Common myeloid progenitor, CD34-positive (primary cell): Measurements from ENCODE around the gene INPP5D.

Experiments used
- CTCF ChIA-PET: fragments of 350-600 bp; sonication (Branson Sonifier 250); formaldehyde crosslinking; loops from one replicate; lab custom pipeline; 2021; ENCODE audit warnings: antibody characterized with exemption; lab: Charles Lee
- POLR2A ChIA-PET: fragments of 350-600 bp; sonication (Branson Sonifier 250); formaldehyde crosslinking; loops from one replicate; lab custom pipeline; 2021; ENCODE audit warnings: antibody characterized with exemption; lab: Charles Lee
- DNase-seq, 3 donors: peaks; one replicate each; pipeline versions ENCODE4 v3.0.0 to v3.0.0-alpha.2; 2013
- H3K27ac ChIP-seq, 2 experiments: 1 replicate in 1 of 2; 2 replicates in 1 of 2; pipeline ENCODE4 v1.7.0; 2013; ENCODE audit warnings: inconsistent platforms in 2 of 2, low read length in 2 of 2, mild to moderate bottlenecking in 2 of 2, low read depth in 1 of 2, moderate library complexity in 1 of 2; ENCODE audit not compliant: severe bottlenecking in 2 of 2, insufficient read depth in 1 of 2, poor library complexity in 1 of 2
- H3K27me3 ChIP-seq, 5 experiments: replicated peaks in 2 of 5; 1 replicate in 3 of 5; 2 replicates in 2 of 5; pipeline versions ENCODE4 v1.6.1 to v1.7.0; 2013; ENCODE audit warnings: low read length in 4 of 5, mild to moderate bottlenecking in 2 of 5, moderate library complexity in 2 of 5, inconsistent platforms in 1 of 5; ENCODE audit not compliant: insufficient read depth in 5 of 5, control insufficient read depth in 4 of 5
- H3K36me3 ChIP-seq, 4 experiments: 1 replicate in 2 of 4; 2 replicates in 2 of 4; pipeline versions ENCODE4 v1.6.1 to v1.7.0; 2013; ENCODE audit warnings: low read length in 3 of 4, control low read depth in 1 of 4, mild to moderate bottlenecking in 1 of 4; ENCODE audit not compliant: control insufficient read depth in 4 of 4, insufficient read depth in 4 of 4
- H3K4me1 ChIP-seq, 4 experiments: 1 replicate in 3 of 4; 2 replicates in 1 of 4; pipeline versions ENCODE4 v1.6.1 to v1.7.1; 2013; ENCODE audit warnings: low read length in 3 of 4, mild to moderate bottlenecking in 3 of 4, control low read depth in 1 of 4, inconsistent platforms in 1 of 4, moderate library complexity in 1 of 4; ENCODE audit not compliant: control insufficient read depth in 4 of 4, insufficient read depth in 4 of 4; ENCODE audit errors: control extremely low read depth in 1 of 4
- H3K4me3 ChIP-seq, 7 experiments: 1 replicate in 4 of 7; 2 replicates in 3 of 7; pipeline versions ENCODE4 v1.5.1 to v1.7.0; 2013; ENCODE audit warnings: mild to moderate bottlenecking in 7 of 7, low read length in 6 of 7, moderate library complexity in 6 of 7, inconsistent platforms in 2 of 7, low read depth in 2 of 7, control low read depth in 1 of 7; ENCODE audit not compliant: insufficient read depth in 4 of 7, control insufficient read depth in 1 of 7; ENCODE audit errors: extremely low read depth in 1 of 7
- H3K9me3 ChIP-seq, 5 experiments: 1 replicate in 4 of 5; 2 replicates in 1 of 5; pipeline versions ENCODE4 v1.6.1 to v1.7.1; 2013; ENCODE audit warnings: low read length in 4 of 5, mild to moderate bottlenecking in 2 of 5, inconsistent platforms in 1 of 5, low read depth in 1 of 5, moderate library complexity in 1 of 5; ENCODE audit not compliant: control insufficient read depth in 4 of 5, insufficient read depth in 2 of 5; ENCODE audit errors: control extremely low read depth in 1 of 5
- WGBS: methylation state at CpG from one replicate; pipeline ENCODE4 v1.1.5; 2013; ENCODE audit not compliant: insufficient coverage; 5-methylcytosine and 5-hydroxymethylcytosine counted together

Gene INPP5D

GRCh38 chr2:233225230-233226068, 165.3 kb downstream of the INPP5D start:
- Histone ChIP-seq H3K4me3 (no peak overlapping the region), H3K27me3 (no peaks in the 10 kb centered on the region), H3K9me3 (no peaks in the 10 kb centered on the region), H3K4me1 (peaks cover 0 to 6% (median 3%) of the 10 kb centered on the region in 4 experiments), H3K36me3 (no peaks in the 10 kb centered on the region), H3K27ac (no peak overlapping the region)
- ChIA-PET POLR2A (interaction anchor here (0.7 kb wide), 1 partner anchor 32 kb away, joined by 3 read pairs; no protein-coding TSS in a partner anchor), CTCF (interaction anchor here (1.1 to 1.3 kb wide), 2 partner anchors 18 to 34 kb away, joined by 3 to 4 read pairs; no protein-coding TSS in a partner anchor)
- 60% methylated on average over 2 of the region's 5 CpGs for WGBS
- peak in 2 of 3 donors; percentile 31 to 54 for DNase-seq

- Histone ChIP-seq H3K4me3 (no peak overlapping the region), H3K4me1 (peaks cover 0 to 6% (median 4%) of the 10 kb centered on the region in 4 experiments), H3K36me3 (no peaks in the 10 kb centered on the region), H3K27ac (no peak overlapping the region), H3K9me3 (no peaks in the 10 kb centered on the region), H3K27me3 (no peaks in the 10 kb centered on the region)
- CTCF ChIA-PET: interaction anchor here (0.8 kb wide), 1 partner anchor 10 kb away, joined by 4 read pairs; no protein-coding TSS in a partner anchor
- POLR2A ChIA-PET: no interaction called here
- WGBS: 73% methylated on average over 2 of the region's 2 CpGs
- no peak for DNase-seq
These were observed 166.4 kb downstream of the INPP5D start for GRCh38 chr2:233226511-233227031.

- no peaks in the 10 kb centered on the region for H3K27me3 ChIP-seq
- WGBS: 100% methylated on average over 2 of the region's 7 CpGs
- H3K27ac ChIP-seq: no peak overlapping the region
- H3K4me3 ChIP-seq: no peak overlapping the region
- H3K4me1 ChIP-seq: peaks cover 0 to 6% (median 4%) of the 10 kb centered on the region in 4 experiments
- DNase-seq: no peak
- POLR2A ChIA-PET: no interaction called here
- H3K36me3 ChIP-seq: no peaks in the 10 kb centered on the region
- no peaks in the 10 kb centered on the region for H3K9me3 ChIP-seq
- CTCF ChIA-PET: interaction anchor here (0.8 to 1.1 kb wide), 2 partner anchors 9 to 26 kb away, joined by 3 to 4 read pairs; no protein-coding TSS in a partner anchor
These were observed 167.3 kb downstream of the INPP5D start for GRCh38 chr2:233227346-233227978.

- H3K9me3 ChIP-seq: no peaks in the 10 kb centered on the region
- 100% methylated on average over 1 of the region's 3 CpGs for WGBS
- peaks cover 0 to 6% (median 4%) of the 10 kb centered on the region in 4 experiments for H3K4me1 ChIP-seq
- H3K27me3 ChIP-seq: no peaks in the 10 kb centered on the region
- POLR2A ChIA-PET: no interaction called here
- CTCF ChIA-PET: interaction anchor here (1.1 kb wide), 1 partner anchor 27 kb away, joined by 3 read pairs; no protein-coding TSS in a partner anchor
- no peaks in the 10 kb centered on the region for H3K36me3 ChIP-seq
- no peak for DNase-seq
- no peak overlapping the region for H3K27ac ChIP-seq
- no peak overlapping the region for H3K4me3 ChIP-seq
These were observed 168.2 kb downstream of the INPP5D start for GRCh38 chr2:233228376-233228775.

GRCh38 chr2:233233618-233234230, 173.6 kb downstream of the INPP5D start:
- CTCF ChIA-PET: no interaction called here
- no peaks in the 10 kb centered on the region for H3K27me3 ChIP-seq
- H3K4me1 ChIP-seq: peaks cover 0 to 2% (median 0%) of the 10 kb centered on the region in 4 experiments
- 92% methylated on average over 3 of the region's 4 CpGs for WGBS
- H3K36me3 ChIP-seq: no peaks in the 10 kb centered on the region
- H3K9me3 ChIP-seq: peaks cover 0 to 13% (median 0%) of the 10 kb centered on the region in 5 experiments
- POLR2A ChIA-PET: no interaction called here
- H3K4me3 ChIP-seq: no peak overlapping the region
- H3K27ac ChIP-seq: no peak overlapping the region
- no peak for DNase-seq

GRCh38 chr2:233234264-233234663, 174.1 kb downstream of the INPP5D start:
- Histone ChIP-seq H3K27ac (no peak overlapping the region), H3K36me3 (no peaks in the 10 kb centered on the region), H3K4me1 (peaks cover 0 to 2% (median 0%) of the 10 kb centered on the region in 4 experiments), H3K27me3 (no peaks in the 10 kb centered on the region), H3K4me3 (no peak overlapping the region), H3K9me3 (peaks cover 0 to 13% (median 0%) of the 10 kb centered on the region in 5 experiments)
- CTCF ChIA-PET: no interaction called here
- no CpG with 5 or more reads among the region's 2 CpGs for WGBS
- no peak for DNase-seq
- POLR2A ChIA-PET: no interaction called here
